ENCODE results near the gene C12orf56.

Gene C12orf56

DNA sequence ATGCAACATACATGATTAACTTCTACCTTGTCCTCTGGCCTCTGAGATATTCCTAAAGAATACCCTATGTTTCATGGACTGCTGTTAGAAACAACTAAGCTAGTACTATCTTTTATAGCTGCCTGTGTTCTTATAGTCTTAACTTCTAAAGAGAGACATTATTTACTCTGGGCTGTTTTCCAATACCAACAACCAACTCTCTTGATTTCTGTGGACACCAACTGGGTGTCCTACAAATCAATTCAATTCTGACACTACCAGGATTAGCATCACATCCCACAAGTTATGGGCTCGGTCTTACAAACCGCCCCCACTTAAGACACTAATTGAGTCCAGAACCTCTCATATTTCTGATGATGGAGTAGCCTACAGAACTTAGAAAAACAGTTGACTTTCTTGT is 21.9 kb upstream of the C12orf56 start:
- TF ChIP-seq ZC3H10 (CRISPR knock-in tag; IDR thresholded peaks at IDR 0.05) (no peak), ARNTL (CRISPR knock-in tag; IDR thresholded peaks at IDR 0.05; ENCODE audit: borderline replicate concordance, low read depth) (no peak), OSR1 (CRISPR knock-in tag; IDR thresholded peaks at IDR 0.05) (no peak), ISL1 (CRISPR knock-in tag; IDR thresholded peaks at IDR 0.05) (no peak), RARB (CRISPR knock-in tag; IDR thresholded peaks at IDR 0.05) (no peak), ZNF70 (CRISPR knock-in tag; IDR thresholded peaks at IDR 0.05) (no peak), BACH2 (CRISPR knock-in tag; IDR thresholded peaks at IDR 0.05; ENCODE audit: borderline replicate concordance) (no peak), ESRRG (CRISPR knock-in tag; IDR thresholded peaks at IDR 0.05) (no peak), TCF4 (CRISPR knock-in tag; IDR thresholded peaks at IDR 0.05; ENCODE audit: borderline replicate concordance) (no peak), TOX (CRISPR knock-in tag; IDR thresholded peaks at IDR 0.05; ENCODE audit: borderline replicate concordance) (no peak), ZFP30 (CRISPR knock-in tag; IDR thresholded peaks at IDR 0.05) (no peak), ZNF8 (CRISPR knock-in tag; IDR thresholded peaks at IDR 0.05) (no peak), GLIS3 (CRISPR knock-in tag; IDR thresholded peaks at IDR 0.05) (no peak)
- TF ChIP-seq, protein P1, sequence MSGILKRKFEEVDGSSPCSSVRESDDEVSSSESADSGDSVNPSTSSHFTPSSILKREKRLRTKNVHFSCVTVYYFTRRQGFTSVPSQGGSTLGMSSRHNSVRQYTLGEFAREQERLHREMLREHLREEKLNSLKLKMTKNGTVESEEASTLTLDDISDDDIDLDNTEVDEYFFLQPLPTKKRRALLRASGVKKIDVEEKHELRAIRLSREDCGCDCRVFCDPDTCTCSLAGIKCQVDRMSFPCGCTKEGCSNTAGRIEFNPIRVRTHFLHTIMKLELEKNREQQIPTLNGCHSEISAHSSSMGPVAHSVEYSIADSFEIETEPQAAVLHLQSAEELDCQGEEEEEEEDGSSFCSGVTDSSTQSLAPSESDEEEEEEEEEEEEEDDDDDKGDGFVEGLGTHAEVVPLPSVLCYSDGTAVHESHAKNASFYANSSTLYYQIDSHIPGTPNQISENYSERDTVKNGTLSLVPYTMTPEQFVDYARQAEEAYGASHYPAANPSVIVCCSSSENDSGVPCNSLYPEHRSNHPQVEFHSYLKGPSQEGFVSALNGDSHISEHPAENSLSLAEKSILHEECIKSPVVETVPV (CRISPR knock-in tag; IDR thresholded peaks at IDR 0.05), result no peak
- TF ChIP-seq, protein P2, sequence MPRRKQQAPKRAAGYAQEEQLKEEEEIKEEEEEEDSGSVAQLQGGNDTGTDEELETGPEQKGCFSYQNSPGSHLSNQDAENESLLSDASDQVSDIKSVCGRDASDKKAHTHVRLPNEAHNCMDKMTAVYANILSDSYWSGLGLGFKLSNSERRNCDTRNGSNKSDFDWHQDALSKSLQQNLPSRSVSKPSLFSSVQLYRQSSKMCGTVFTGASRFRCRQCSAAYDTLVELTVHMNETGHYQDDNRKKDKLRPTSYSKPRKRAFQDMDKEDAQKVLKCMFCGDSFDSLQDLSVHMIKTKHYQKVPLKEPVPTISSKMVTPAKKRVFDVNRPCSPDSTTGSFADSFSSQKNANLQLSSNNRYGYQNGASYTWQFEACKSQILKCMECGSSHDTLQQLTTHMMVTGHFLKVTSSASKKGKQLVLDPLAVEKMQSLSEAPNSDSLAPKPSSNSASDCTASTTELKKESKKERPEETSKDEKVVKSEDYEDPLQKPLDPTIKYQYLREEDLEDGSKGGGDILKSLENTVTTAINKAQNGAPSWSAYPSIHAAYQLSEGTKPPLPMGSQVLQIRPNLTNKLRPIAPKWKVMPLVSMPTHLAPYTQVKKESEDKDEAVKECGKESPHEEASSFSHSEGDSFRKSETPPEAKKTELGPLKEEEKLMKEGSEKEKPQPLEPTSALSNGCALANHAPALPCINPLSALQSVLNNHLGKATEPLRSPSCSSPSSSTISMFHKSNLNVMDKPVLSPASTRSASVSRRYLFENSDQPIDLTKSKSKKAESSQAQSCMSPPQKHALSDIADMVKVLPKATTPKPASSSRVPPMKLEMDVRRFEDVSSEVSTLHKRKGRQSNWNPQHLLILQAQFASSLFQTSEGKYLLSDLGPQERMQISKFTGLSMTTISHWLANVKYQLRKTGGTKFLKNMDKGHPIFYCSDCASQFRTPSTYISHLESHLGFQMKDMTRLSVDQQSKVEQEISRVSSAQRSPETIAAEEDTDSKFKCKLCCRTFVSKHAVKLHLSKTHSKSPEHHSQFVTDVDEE (CRISPR knock-in tag; IDR thresholded peaks at IDR 0.05), result no peak
- TF ChIP-seq, protein P3, sequence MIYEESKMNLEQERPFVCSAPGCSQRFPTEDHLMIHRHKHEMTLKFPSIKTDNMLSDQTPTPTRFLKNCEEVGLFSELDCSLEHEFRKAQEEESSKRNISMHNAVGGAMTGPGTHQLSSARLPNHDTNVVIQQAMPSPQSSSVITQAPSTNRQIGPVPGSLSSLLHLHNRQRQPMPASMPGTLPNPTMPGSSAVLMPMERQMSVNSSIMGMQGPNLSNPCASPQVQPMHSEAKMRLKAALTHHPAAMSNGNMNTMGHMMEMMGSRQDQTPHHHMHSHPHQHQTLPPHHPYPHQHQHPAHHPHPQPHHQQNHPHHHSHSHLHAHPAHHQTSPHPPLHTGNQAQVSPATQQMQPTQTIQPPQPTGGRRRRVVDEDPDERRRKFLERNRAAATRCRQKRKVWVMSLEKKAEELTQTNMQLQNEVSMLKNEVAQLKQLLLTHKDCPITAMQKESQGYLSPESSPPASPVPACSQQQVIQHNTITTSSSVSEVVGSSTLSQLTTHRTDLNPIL (CRISPR knock-in tag; IDR thresholded peaks at IDR 0.05; ENCODE audit: low read depth), result no peak
- TF ChIP-seq, protein P4, sequence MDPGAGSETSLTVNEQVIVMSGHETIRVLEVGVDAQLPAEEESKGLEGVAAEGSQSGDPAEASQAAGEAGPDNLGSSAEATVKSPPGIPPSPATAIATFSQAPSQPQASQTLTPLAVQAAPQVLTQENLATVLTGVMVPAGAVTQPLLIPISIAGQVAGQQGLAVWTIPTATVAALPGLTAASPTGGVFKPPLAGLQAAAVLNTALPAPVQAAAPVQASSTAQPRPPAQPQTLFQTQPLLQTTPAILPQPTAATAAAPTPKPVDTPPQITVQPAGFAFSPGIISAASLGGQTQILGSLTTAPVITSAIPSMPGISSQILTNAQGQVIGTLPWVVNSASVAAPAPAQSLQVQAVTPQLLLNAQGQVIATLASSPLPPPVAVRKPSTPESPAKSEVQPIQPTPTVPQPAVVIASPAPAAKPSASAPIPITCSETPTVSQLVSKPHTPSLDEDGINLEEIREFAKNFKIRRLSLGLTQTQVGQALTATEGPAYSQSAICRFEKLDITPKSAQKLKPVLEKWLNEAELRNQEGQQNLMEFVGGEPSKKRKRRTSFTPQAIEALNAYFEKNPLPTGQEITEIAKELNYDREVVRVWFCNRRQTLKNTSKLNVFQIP (CRISPR knock-in tag; IDR thresholded peaks at IDR 0.05; ENCODE audit: borderline replicate concordance, low read depth), result no peak
- ATAC-seq, result no peak

DNA sequence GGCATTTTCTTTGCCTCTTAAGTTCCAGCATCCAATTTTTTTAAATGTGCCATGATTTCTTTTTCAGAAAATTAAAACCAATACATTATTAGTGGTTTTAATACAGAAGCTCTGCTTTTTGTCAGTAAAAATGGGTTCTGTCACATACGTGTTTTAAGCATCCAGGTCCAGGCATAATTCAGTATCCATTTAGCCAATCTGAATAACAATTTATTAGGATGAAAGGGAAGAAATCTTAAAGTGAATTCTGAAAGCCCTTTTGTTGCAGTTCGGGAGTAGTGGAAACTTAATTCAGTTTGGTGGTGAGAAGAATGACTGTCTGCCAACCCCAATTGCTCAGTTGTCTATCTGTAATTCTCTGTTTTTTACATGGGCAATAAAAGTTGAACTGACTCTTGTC is 20.9 kb upstream of the C12orf56 start:
- no peak; the same call in 2 of the 3 replicates for ATAC-seq
- TF ChIP-seq ZNF8 (CRISPR knock-in tag; IDR thresholded peaks at IDR 0.05), result no peak
- TF ChIP-seq ESRRG (CRISPR knock-in tag; IDR thresholded peaks at IDR 0.05), result no peak
- no peak for TF ChIP-seq PPARA (CRISPR knock-in tag; IDR thresholded peaks at IDR 0.05; ENCODE audit: borderline replicate concordance)
- TF ChIP-seq OSR1 (CRISPR knock-in tag; IDR thresholded peaks at IDR 0.05), result no peak
- peak; percentile 82; the same call in 1 of the 2 replicates for TF ChIP-seq ZC3H10 (CRISPR knock-in tag; IDR thresholded peaks at IDR 0.05)
- no peak for TF ChIP-seq RARB (CRISPR knock-in tag; IDR thresholded peaks at IDR 0.05)
- peak; percentile 57 for TF ChIP-seq ISL1 (CRISPR knock-in tag; IDR thresholded peaks at IDR 0.05)

DNA sequence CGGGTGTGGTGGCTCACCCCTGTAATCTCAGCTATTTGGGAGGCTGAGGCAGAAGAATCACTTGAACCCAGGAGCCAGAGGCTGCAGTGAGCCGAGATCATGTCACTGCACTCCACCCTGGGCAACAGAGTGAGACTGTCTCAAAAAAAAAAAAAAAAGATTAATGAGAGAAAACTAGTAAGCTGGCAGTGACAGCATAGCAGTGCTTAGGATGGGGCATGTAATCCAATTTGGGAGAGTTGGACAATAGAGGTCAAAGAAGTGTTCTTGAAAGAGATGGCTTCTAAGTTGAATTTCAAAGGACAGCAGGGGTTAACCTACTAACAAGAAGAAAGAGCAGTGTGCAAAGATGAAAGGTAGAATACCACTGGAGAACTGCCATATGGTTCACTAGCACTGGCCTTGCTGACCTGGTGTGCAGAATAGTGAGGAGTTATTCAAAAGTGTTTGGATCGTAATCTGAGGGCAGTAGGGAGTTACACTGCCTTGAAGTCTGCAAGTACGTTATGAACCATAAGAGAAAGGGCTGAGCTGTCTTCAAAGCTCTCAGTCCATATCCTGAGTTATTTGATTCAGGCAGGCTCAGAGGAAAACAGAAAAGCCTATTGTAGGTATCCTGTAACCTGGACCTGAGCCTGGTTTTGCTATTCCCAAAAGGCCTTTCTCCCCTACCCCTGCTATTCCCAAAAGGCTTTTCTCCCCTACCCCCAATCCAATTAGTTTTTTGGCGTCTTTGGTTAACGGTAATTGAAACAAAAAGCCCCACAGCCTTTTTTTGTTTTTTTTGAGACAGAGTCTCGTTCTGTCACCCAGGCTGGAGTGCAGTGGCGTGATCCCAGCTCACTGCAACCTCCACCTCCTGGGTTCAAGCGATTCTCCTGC is 17.0 kb upstream of the C12orf56 start:
- ATAC-seq, result no peak
- TF ChIP-seq, protein P2 (CRISPR knock-in tag; IDR thresholded peaks at IDR 0.05), result no peak
- TF ChIP-seq GLIS3 (CRISPR knock-in tag; IDR thresholded peaks at IDR 0.05) (no peak), TCF4 (CRISPR knock-in tag; IDR thresholded peaks at IDR 0.05; ENCODE audit: borderline replicate concordance) (no peak), TOX (CRISPR knock-in tag; IDR thresholded peaks at IDR 0.05; ENCODE audit: borderline replicate concordance) (no peak), ISL1 (CRISPR knock-in tag; IDR thresholded peaks at IDR 0.05) (no peak), SNAI2 (CRISPR knock-in tag; IDR thresholded peaks at IDR 0.05) (no peak), BACH2 (CRISPR knock-in tag; IDR thresholded peaks at IDR 0.05; ENCODE audit: borderline replicate concordance) (no peak), ZNF70 (CRISPR knock-in tag; IDR thresholded peaks at IDR 0.05) (no peak), ZFP3 (CRISPR knock-in tag; IDR thresholded peaks at IDR 0.05) (no peak), RARB (CRISPR knock-in tag; IDR thresholded peaks at IDR 0.05) (no peak), ZFP30 (CRISPR knock-in tag; IDR thresholded peaks at IDR 0.05) (no peak), ARNTL (CRISPR knock-in tag; IDR thresholded peaks at IDR 0.05; ENCODE audit: borderline replicate concordance, low read depth) (no peak)
- TF ChIP-seq, protein P3 (CRISPR knock-in tag; IDR thresholded peaks at IDR 0.05; ENCODE audit: low read depth), result no peak
- TF ChIP-seq, protein P4 (CRISPR knock-in tag; IDR thresholded peaks at IDR 0.05; ENCODE audit: borderline replicate concordance, low read depth), result no peak
